GM12864 (cell line): ENCODE data around the gene IL15.

Source experiments
- DNase-seq: peaks from one replicate; pipeline ENCODE4 v3.0.0-alpha.2; 2011; ENCODE audit warnings: low read depth
- H3K4me3 ChIP-seq: 2 replicates; pipeline ENCODE4 v1.5.1; 2011; ENCODE audit warnings: mild to moderate bottlenecking, low read depth, low read length, control low read depth
- CTCF ChIP-seq: IDR thresholded peaks from 2 replicates; pipeline ENCODE4 v1.5.1; 2011; ENCODE audit warnings: low read depth, mild to moderate bottlenecking, moderate library complexity, low read length, control low read depth, inconsistent platforms; ENCODE audit errors: missing control alignments

Gene IL15

GRCh38 chr4:141692081-141692480, 55.7 kb downstream of the IL15 start:
- no peak for TF ChIP-seq CTCF
- DNase-seq: no peak
- no peak overlapping the region for H3K4me3 ChIP-seq

- no peak for TF ChIP-seq CTCF
- DNase-seq: no peak
- H3K4me3 ChIP-seq: no peak overlapping the region
These were observed 60.7 kb downstream of the IL15 start for GRCh38 chr4:141697116-141697515.

GRCh38 chr4:141702472-141703182, 66.2 kb downstream of the IL15 start:
- H3K4me3 ChIP-seq: no peak overlapping the region
- DNase-seq: no peak
- peak; percentile 20 for TF ChIP-seq CTCF

- no peak for DNase-seq
- H3K4me3 ChIP-seq: no peak overlapping the region
- no peak for TF ChIP-seq CTCF
These were observed 67.1 kb downstream of the IL15 start for GRCh38 chr4:141703497-141703896.

GRCh38 chr4:141705048-141705746, 68.8 kb downstream of the IL15 start:
- no peak overlapping the region for H3K4me3 ChIP-seq
- peak; percentile 26 for DNase-seq
- TF ChIP-seq CTCF: no peak

- DNase-seq: no peak
- no peak for TF ChIP-seq CTCF
- no peak overlapping the region for H3K4me3 ChIP-seq
These were observed 69.5 kb downstream of the IL15 start for GRCh38 chr4:141705747-141706377.

- no peak for DNase-seq
- H3K4me3 ChIP-seq: no peak overlapping the region
- no peak for TF ChIP-seq CTCF
These were observed 70.1 kb downstream of the IL15 start for GRCh38 chr4:141706445-141706844.
